ENCODE results near the gene PRKAR1A.

GRCh38 chr17:68595496-68595895 lies 83.3 kb downstream of the PRKAR1A start:
- TF ChIP-seq CTCF (IDR thresholded peaks at IDR 0.05; ENCODE audit: insufficient read depth, low read length, poor library complexity, severe bottlenecking), result no peak
- no peak for TF ChIP-seq EZH2phosphoT487 (conservative IDR thresholded peaks at IDR 0.05; ENCODE audit: low read length)
